Suppressor macrophage treated with lipopolysaccharide for 1 hour (primary cell): Measurements from ENCODE around the gene GMDS.

Experiments
- DNase-seq, 3 donors: peaks; one replicate each; pipeline ENCODE4 v3.0.0-alpha.2; 2020 to 2022

The GMDS gene

DNA sequence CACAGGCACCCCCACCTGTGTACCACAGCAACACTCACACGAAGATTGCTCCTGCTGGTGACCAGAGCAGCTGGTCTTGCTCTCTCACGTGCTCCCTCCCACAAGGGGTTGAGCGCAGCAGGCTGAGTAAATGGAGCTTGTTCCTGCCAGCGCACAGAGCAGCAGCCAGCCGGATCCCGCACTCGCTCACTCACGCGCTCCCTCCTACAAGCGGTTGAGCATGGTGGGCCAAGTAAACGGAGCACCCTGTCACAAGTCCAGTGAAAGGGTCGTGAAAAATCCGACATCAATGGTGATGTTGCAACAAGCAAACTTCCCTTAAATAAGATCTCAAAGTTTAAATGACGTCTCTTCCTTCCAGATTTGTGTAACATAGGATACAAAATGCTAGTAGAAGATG is 322.0 kb downstream of the GMDS start:
- no peak for DNase-seq

DNA sequence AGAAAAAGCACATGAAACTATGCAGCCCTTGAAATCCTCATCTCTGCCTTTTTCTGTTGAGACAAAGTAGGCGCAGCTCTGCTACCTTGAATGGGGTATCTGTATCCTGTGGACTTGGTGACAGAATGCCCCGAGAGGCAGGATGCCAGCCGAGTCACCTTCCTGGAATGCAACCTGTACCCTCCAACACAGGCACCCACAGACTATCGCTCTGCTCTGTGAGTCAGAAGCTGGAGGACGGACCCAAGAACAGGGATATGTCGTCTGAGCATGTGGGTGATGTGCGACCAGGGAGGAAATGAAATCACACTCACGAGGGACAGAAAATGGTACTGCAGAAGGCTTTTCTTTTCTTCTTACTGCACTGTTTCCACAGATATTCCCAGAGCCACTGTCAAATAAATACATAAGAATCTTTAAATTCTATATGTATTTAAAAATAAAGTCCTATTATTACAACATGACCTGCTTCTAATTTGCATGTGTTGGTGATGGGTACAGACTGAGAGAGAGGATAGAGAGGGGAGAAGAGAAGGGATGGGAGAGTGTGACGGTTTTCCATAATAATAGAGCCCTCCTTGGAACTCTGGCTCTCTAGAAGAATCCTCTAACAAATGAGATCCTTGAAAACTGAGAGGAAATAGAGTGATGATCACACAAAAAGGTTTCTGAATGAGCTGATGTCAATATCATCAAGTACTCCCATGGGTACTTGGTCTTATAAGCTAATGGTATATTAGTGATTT is 327.6 kb downstream of the GMDS start:
- peak; percentile 65 to 79 (median 76) for DNase-seq

DNA sequence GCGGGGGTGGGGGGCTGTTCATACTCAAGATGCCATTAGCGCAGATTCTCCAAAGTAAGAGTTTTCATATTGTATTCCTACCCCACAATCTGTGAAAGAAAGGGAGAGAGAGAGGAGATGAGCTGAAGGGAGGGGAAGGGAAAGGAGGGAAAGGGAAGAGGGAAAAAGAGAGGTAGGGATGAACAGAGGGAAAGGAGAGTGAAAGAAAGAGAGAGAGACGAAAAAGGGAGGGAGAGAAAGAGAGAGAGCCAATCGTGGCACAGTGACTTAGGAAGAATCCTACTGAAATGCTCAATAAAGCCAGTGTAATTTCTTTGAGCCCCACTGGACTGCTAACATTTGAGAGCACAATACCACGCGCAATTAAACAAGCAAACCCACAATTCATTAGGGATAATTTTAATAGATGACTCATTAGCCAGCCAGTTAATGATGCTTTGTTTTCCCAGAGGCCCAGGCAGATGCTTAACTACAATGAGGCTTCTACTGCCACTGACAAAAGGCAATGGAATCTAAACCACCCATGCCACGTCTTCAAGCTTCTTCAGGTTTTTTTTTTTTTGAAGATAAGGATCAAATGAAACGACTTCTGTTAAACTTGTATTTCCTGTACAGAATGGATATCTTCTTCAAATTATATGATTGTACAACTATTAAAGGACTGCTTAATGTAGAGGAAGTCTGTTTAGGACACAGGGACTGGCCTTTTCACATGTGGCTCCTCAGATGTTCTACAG is 328.9 kb downstream of the GMDS start:
- no peak for DNase-seq

DNA sequence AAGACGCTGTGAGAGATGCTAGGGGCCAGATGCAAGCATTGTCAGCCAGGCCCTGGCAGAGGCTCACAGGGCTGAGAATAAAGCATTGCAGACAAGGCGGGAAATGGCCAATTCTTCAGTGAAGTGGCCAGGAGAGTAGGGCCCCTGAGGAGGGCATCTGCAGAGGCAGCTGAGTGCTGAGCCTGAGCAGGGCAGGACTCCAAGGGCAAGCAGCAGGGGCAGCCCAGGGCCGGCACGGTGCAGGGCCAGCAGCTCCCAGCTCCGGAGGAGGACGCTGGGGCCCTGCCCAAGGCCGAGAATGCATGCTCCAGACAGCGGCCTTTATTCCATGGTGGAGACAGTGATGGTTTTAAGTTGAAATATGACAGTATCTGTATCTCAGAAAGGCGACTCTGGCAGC is 330.2 kb downstream of the GMDS start:
- DNase-seq, result no peak

DNA sequence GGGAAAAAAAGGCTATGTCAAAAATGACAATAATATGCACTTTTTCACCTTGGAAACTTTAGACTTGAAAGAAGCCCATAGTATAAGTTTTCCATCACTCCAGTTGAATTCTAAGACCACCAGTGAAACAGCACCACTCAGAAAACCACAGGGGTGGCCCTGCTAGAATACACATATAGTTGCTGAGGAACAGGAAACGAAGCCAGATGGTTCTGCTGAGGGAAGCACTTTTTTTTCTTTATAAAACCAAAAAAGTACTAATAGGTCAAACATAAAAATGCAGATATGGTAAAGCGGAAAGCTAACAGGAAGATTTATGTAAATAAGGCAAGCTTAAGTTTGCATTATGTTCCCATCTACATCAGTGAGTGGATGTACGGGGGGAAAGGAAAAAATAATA is 331.8 kb downstream of the GMDS start:
- no peak for DNase-seq

DNA sequence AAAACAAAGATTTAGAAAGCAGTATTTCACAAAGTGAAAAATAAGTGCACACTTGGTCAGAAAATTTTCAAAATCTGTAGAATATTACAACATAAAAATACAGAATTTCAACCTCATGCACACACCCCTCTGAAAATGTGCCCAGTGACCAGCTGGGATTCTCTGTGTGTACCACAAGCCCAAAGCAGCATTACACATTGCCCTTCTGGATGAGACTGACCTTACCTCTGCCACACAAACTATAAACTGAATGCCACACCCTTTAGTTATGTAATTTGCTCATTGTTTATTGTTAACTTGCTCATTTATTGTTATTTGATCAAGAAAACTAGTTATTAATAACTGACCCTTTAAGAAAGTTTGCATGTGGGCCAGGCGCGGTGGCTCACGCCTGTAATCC is 332.7 kb downstream of the GMDS start:
- DNase-seq, result no peak

DNA sequence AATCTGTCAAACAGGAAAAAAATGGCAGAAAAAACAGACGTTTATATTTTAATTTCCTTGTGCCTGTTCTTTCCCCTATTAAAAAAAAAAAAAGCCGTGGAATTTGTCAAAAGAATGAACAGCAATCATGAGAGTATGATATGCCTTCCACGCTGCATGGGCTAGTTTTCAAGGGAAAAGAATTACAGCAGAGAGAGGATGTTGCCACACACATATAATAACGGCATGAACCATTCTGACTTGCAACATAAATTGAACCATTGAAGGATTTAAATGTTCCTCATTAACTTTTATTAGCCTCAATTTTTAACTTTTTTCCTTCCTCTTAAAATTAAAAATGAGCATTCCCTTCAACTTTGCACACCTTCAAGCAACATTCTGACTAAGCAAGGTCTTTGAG is 333.9 kb downstream of the GMDS start:
- peak in 2 of 3 donors; percentile 7 to 41 for DNase-seq

DNA sequence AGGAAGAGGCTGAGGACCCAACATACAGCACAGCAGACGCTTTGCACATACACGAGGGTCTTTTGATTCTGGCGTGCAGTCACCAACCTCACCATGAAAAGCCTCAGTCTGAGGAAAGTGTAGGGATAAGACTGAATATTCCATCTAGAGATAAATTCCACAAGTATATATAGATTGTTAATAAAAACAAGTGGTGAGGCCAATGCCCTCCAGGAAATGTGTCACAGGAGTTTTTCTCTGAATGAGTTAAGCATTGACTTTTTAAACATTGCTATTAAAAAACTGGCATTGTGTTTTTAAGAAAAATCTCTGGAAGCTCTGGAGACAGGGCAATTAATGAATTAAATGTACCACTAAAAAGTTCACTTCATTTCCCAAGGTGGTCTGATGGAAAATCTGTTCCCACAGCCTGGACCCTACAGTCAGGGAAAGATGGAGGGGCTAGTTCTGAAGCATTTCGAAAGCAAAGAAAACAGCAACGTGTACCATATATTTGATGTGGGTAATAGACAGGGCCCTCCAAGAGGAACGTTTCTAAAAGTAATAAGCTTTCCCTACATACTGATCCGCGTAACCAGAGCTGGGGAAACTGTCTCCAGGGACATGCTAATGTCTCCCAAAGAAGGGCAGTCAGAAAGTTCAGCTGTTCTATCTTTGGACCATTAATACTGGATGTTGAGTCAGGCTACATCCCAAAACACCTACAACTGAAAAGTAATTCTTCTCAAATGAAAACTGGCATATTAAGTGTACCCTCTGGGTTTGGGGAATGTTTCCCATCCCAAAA is 334.6 kb downstream of the GMDS start:
- DNase-seq, result no peak

DNA sequence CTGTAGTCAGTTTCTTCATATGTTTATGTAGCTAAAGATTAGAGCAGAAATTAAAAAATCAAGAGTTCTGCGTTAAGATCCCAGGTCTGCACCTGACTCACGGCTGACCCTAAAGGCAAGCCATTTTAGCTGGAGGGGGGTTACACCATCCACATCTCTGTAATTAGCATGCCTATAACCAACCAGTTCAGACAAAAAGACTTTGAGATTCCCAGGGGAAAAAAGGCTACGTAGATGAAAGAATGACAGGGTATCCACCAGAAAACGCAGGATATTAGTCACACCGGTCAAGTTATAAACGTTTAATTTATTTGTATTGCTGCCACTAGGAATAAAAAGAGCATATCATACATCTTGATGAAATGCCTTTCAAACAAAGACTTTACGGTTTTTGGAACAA is 336.6 kb downstream of the GMDS start:
- no peak for DNase-seq

DNA sequence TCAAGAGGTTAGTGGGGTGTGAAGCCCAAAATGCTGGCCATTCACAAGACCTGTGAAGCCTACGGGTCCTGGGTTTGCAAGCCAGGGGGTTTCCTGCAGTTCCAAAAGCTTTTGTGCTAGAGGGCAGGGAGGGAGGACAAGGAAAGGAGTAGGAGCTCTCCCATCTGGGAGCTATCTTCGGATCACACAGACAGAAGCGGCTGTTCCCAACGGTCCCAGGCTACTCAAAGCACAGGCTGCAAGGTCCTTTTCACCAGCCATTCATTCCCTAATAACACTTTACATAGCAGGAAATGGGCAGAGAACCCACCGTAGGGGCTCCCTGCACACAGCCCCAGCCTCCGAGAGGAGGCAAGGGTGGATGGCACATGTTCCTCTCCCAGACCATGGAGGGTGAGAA is 338.8 kb downstream of the GMDS start:
- no peak for DNase-seq

DNA sequence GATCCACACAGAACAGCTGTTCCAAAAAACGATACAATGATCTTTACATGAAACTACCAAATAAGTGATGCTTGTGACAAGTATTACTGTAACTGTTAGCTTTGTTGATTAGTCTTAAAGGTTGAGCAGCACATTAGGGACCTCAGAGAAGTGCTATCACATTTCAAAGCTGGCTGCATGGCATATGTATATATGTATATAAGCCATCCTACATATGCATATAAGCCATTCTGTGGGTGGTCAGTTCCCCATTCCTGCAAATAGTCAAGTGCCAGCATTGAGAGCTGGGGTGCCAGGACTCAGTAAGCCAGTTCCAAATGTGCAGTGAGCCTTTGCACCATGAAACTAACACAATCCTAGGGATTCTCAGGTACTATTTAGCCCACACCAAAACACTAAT is 339.4 kb downstream of the GMDS start:
- no peak for DNase-seq

DNA sequence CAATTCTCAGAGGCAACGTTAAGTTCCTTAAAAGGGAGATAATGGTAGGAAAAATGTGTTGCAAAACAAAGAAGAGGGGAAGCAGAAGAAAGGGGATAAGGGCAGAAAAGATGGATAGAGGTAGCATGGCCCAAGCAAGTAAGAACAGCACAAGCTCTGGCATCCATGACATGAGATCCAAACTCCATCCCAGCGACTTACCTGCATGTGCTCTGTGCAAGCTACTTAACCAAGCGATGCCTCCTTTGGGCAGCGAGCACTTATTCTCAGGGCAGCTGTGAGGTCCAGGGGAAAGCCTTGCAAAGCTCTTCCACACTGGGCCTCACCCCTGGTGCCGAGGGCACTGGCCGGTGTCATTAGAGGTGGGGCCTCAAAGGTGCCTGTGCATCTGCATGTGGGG is 340.5 kb downstream of the GMDS start:
- DNase-seq, result no peak

DNA sequence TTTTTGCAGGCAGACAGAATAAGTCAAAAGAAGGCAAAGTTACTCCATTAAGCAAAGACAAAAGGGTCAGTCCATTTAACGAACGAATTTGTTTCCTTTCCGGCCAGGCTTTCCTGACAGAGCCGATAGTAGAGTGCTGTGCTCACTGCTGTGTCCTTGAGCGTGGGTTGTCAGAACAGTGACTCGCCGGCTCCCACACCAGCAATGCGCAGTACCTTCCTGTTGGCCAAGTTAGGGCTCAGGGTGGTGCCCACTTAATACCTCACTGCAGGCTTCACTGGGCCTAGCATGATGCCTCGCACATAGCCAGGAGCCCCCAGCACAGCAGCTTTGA is 341.0 kb downstream of the GMDS start:
- DNase-seq, result peak in 1 of 3 donors; percentile 15

DNA sequence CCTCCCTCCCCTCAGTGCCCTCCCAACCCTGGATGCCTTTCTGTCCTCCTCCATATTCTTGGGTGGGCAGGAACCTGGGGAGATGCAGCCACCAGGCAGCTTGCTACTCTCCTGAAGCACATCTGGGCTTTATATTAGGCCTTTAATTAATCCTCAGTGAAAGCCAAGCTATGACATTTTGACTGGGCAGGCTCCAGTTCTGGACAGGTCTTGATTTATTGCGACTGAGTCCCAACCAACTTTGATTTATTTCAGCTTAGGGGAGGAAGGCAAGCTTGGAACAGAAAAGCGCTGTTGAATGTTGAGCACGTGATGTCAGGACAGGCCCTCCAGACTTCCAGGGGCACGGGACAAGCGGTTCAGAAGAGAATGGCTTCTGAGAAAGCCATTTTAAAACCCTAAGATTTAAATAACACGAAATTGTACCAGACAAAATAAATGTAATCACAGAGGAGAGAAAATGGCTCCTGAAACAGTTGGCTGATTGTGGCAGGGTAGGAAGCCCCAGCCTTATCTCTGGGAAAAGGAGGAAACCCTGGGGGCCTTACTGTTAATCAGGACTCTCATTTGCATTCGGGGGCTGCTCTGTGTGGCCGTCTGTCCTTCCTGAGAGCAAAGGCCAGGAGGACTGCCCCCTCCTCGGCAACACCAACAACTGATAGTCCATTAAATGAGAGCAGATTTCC is 341.5 kb downstream of the GMDS start:
- DNase-seq, result no peak

DNA sequence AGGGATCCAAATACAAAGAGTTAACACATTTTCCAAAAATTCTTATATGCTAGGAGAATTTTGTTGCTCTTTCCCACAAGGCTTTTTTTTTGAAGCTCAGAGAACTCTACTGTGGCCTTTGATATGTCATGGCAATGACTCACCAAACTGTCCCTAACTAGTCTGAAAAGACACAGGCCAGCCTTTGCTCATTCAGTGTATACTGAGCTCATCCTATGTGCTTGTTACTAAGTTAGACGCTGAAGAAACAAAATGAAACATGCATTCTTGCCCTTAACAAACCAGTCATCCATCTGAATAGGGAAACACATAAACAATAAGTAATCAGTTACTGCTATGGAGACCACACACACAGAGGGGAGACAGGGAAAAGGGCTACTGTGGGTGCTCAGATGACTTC is 343.8 kb downstream of the GMDS start:
- DNase-seq, result peak; percentile 57 to 82 (median 69)

DNA sequence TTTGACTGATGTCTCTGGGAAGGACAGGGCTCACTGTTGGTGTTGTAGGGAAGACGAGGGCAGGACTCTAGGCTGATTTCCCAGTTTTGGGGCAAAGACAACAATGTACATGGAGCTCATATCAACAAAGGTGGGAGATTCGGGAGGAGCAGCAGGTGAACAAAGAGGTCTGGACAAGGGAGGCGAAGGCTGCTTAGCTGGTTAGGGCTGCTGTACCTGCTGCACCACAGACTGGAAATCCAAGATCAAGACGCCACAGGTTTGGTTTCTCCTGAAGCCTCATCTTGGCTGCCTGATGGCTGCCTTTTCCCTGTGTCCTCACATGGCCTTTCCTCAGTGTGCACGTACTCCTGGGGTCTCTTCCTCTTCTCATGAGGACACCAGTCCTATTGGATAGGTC is 348.5 kb downstream of the GMDS start:
- no peak for DNase-seq

DNA sequence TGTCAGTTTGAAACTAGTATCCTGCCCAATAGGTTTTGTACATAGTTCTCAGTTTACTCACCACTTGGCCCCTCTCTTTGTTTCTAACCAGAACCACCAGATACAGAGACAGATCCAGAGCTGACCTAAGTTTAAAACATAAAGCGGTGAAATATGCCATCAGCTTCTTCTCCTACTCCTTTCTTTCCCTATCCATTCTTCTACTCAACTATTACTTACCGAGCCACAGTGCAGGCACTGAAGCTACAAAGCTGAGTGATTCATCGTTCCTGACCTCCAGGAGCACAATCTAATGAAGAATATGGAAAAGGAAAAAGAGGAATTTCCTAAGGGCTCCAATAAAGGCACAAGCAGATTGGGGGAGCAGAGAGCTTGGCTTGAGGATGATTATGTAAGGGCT is 349.7 kb downstream of the GMDS start:
- DNase-seq, result no peak

DNA sequence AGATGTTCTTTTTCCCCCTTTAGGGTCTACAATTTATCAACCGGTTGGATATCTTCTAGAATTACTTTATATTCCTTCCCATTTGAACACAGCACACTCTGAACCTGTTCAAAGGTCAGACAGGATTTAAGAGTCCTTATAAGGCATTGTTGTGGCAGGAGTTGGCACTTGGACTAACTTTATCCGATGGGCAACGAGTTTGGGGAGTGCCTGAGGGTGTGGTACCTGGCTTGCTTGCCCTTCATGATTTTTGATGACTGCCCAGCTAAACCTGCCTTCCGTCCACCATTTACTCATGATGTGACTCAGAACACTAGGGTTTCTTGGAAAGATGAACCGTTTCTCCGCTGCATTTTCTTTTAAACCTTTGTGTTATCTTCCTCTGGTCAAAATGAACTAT is 350.5 kb downstream of the GMDS start:
- DNase-seq, result no peak

DNA sequence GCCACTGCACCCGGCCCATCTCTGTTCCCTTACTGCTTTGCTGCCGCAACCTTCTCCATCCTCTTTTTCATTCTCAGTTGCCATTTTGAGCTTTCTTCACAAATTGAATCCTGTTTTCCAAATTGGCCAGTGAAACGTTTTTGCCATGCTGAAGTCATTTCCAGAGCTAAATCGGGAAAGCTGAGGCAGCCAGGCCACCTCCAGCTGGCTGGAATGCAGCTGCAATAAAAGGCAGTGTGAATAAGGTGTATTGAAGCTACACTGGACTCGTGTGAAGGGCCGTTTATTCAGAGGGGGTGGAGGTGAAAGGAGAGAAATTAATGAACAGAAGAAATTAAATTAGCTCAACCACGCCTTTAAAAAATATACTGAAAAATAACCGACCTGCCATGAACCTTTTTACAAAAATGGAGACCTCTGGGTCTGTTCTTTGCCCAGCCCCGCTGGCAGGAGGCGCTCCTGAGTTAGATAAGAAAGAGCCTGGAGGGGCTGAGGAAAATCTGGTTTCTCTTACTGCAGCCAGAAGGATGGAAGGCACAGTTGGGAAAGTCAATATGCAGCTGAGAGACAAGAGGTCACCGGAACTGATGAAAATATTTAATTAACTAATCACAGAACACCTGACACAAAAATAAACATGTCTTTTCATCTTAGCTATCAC is 351.8 kb downstream of the GMDS start:
- DNase-seq, result peak in 2 of 3 donors; percentile 46 to 57

DNA sequence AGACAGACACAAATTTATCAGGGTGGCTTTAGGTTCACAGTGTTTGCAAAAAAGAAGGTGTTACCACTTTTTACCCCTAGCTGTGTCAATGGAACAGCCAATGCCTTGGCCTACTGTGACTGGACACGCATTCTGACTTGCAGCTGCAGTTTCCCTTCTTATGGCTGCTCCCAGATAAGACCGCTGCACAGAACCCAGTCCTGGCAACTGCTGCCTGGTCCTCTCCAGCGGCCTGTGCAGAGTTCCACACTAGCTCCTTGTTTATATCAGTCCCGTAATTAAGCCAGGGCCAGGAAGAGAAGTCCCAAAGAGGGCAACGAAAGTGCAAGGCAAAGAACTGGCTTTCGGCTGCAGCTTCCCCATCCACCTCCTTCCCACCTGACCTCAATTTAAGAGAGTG is 352.7 kb downstream of the GMDS start:
- no peak for DNase-seq

DNA sequence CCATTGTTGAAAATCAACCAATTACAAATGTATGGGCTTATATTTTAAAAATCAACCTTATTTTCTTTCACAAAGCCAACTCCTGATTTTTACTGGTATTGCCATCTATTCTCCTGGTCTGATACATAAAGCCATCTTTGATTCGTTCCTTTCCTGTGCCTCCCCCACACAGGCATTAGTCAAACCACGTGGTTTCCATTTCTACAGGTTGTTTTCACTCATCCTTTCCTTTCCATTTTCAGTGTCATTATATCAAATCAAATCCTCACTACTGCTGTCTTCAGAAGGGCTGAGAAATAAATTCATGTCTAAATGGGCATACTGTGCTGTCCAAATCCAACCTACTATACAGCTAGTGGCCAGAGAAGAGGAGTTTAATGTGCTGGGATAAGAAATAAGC is 354.4 kb downstream of the GMDS start:
- no peak for DNase-seq

DNA sequence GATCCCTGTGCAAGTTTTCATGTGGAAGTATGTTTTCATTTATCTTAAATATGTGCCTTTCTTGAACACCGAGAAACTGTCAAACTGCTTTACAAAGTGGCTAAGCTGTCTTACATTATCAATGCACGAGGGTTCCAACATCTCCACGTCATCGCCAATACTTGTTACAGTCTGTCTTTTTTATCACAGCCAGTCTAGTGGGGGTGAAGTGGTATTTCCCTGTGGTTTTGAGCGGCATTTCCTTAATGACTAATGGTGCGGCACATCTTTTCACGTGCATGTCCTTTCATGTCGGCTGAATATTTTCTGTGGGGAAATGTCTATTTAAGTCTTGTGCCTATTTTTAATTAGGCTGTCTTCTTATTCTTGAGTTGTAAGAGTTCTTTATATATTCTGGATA is 355.3 kb downstream of the GMDS start:
- DNase-seq, result peak; percentile 10 to 37 (median 30)

DNA sequence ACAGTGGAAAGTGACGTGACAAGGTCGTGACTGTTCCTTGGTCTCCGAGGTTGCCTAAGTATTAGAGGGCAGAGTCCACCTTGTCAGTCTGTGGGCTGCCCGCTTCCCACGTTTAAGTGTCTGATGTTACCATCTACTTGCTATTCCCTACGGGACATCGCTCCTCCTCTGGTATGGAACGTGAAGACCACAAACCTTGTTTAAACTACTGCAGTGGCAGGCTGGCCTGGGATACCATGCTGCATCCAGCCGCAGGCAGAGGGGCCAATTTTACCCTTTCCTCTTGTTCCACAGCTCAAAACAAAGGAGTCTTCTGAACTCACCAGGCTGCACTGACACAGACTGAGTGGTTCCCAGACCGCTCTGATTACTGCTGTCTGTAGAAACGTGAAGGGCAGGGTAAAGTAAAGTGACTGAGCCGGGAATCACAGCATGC is 359.8 kb downstream of the GMDS start:
- DNase-seq, result no peak
